CD4-positive, alpha-beta T cell treated with Interleukin-17A for 1 hour (primary cell): ENCODE measurements around the gene SSH2.
A peak's percentile ranks its signal among the peaks of the same experiment; 100 is the strongest.

ENCODE experiments used
- DNase-seq: peaks from one replicate; pipeline ENCODE4 v3.0.0-alpha.2; 2020

SSH2 gene

DNA sequence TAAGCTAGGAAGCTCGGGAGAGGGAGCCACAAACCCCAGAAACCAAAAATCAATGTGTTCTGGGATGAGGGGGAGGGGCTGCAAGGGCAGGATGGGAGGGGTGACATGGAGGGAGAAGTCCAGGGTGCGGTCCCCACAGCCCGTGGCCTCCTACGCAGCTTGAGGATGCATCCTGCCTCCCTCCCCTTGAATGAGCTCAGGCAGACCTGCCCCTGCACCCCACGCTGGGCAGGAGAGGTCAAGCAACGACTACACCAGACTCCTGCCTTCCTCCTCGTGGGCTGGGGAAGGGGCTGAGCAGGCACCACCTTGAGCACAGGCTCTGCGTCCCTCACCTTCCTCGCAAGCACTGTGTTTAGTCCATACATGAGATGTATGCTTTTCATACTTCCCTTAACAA is 333.2 kb downstream of the SSH2 start:
- no peak for DNase-seq

DNA sequence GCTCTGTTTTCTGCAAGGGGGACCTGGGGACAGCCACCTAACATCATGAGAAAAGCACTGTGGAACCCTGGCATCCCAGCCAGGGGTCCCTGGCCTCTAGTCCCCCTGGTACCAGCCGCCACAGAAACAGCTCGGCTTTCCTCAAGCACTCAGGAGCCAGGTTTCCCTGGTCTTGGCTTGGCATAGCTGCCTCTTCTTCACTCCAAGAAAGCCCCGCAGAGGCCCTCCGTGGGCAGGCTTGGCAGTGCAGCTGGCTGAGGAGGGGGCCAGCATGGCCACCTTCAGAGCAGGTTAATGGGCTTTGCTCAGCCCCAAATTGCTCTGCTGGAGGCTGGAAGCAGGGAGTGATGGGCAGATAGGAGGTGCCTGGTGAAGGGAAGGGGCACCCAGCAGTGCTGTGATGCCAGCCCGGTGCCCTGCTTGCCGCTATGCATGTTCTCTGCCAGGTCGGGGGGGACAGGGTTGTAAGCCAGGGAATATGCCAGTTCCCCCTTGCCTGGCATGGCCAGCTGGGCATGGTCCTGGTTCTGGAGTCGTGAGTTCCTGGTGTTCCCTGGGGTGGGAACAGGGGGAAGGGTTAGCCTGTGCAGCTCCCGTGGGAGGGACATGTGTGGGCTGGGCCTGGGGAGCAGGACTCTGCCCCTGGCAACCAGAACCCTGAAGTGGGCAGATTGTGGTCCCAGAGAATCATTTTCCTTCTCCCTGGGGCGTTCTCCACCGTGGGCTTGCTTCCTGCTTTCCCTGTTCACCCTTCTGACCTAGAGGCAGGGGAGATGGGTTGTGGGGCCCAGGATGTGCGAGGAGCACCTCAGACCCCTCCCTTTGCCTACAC is 333.9 kb downstream of the SSH2 start:
- no peak for DNase-seq

GRCh38 chr17:29595107-29595942 is 334.7 kb downstream of the SSH2 start:
- no peak for DNase-seq

DNA sequence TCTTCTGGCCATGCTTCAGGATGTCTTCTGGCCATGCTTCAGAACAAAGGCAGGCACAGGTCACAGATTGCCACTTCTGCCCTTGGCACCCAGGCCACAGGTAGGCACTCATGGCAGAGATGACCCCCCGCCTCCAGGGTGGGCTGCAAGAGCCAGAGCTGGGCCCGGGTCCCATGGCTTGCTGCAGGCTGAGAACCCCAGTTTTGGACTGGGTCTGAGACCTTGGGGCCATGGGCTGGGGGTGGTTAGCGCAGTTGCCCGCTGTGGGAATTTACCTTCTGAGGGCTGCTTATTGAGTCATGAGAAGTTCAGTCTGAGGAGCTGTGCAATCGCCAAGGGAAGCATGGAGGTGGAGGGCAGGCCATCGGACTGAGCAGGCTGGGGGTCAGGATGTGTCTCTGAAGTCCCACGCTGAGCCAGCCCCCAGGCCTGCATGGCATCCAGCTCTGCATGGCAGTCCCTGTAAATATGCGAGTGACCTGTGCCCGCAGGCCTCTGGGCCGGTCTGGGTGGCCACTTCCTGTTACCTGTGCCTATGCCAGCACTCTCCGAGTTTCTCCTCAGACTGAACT is 335.4 kb downstream of the SSH2 start:
- no peak for DNase-seq

- DNase-seq = peak; percentile 24
Observed at GRCh38 chr17:29593591-29594518, 336.2 kb downstream of the SSH2 start.

DNA sequence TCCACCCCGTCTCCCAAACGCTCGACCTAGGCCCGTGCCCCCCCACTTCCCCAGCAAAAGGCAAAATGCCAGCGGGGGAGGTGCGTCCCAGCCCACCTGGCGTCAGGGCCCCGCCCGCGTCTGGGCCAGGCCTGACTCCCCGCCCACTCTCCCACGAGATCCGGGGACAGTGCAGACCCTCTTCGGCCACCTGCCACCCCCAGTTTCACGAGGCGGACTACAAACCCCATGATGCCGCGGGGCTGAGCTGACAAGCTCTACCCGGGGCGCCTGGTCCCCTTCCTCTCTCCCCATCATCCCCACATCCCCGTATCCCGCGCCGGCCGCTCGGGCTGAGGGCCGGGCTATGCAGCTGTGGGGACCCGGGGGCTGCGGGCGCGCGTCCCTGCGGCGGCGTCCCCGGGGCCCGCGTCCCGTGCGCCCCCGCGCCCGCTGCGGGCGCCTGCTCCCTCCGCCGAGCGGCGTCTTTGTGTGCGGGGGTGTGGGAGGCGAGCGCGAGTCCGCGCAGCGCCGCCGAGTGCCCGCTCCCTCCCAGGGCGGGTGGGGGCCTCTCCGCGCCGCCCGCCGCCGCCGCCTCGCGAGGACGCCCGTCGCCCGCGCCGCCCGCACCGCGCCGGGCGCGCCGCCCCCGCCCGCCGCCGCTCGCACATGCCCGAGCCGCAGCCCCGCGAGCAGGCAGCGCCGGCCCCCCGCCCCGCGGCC is 337.0 kb downstream of the SSH2 start, which contains the start of gene ANKRD13B:
Gene ANKRD13B (plus strand): TSS at position 283 of the 702 bp plus-strand sequence. CDS start 490 bp downstream, outside the sequence.
- peak; percentile 41 for DNase-seq

- peak; percentile 81 for DNase-seq
Observed at GRCh38 chr17:29591737-29592608, 338.1 kb downstream of the SSH2 start.

DNA sequence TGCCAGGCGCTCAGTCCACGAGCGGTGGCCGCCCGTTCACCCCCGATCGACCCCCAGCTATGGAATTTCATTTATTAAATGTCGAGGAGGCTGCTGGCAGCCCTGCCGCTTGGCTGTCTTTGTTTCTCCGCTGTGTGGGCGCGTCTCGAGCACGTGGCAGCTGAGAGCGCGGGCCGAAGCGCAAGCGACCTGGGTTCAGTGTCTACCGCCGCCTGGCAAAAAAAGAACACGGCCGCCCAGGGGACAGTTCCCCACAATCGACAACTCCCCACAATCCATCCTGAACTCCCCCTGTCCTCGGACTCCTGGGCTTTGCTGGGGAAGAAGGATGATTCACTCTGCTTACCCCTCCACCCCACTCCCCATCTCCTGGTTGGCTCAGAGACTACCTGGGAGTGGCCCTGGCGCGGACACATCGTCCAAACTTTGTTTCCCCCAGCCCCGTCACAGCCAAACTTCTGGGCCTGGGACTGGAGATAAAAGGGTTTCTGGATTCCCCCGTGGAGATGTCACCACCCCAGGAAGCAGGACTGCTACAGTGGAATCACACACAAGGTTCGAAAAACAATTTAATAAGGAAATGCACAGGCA is 338.8 kb downstream of the SSH2 start:
- peak; percentile 29 for DNase-seq

DNA sequence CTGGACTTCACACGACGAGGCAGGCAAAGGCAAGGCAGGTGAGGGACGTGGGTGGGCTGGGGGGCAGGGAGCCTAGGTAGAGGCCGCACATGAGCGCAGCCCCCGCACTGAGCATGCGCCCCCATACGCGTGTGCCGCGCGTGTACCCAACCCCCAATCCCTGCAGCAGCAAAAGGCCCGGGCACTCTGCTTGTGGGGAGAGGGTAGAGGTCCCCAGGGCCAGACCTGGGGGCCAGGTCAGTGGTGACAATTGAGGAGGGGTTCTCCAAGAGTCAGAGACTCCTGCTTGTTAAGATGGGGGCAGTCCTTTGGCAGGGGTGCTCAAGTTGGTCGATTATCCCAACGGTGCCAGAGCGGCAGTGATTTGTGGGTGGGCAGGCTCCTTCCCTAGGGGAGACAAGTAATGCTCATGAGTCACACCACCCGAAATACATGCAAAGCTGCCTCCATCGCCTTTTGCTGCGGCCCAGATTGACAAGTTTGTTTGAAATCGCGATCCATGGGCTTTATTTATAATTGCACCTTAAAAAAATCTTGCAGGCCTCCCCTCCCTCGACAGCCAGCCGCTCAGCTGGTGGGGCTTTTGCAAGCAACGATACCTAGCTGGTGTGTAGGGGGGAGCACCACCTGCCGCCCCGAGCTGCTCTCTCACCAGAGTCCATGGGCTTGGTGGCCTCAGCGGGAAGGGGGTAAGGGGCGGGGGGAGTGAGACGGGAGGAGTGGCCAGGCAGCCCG is 339.4 kb downstream of the SSH2 start:
- DNase-seq = peak; percentile 25

DNA sequence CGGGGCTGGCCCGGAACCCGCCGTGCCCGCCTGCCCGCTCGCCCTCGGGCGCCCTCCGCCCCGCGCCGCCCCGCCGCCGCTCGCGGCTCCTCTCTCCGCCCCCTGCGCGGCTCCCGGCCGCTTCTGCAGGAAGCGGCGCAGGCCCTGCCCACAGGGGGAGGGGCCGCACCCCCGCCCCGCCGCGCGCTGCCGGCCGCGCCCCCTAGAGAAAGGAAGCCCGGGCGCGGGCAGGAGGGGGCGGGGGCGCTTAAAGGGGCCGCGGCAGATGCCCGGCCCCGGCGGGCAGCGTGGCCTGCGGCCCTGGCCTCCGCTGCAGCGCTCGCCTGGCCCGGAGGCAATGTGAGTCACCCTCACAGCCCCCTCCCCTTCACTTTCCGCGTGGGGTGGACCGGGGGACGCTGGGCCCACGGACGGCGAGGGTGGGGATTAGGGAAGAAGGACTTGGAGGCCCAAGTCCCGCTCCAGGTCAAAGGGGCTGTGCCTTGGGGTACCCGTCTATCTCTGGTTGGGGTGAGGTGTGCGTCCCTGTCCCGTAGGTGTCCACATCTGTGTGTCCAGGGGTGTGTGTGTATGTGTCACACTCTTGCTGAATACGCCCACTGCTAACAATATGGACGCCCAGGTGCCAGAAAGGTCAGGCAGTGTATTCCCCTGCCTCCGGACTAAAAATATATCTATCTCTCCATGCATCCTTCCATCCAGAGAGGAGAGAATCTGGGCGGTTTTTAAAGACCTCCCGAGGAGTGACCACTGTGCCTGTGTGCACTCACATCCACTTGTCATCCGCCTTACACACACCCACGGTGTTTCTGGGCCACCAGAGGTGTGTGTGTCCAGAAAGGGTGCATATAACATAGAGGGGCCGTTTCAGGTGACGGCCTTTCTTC is 340.3 kb downstream of the SSH2 start, which contains the start of gene GIT1:
Gene GIT1 (minus strand): TSS at position 125 of the 887 bp plus-strand sequence. CDS start 270 bp downstream, outside the sequence.
- peak; percentile 85 for DNase-seq

GRCh38 chr17:29588562-29589411 is 341.2 kb downstream of the SSH2 start:
- peak; percentile 54 for DNase-seq

DNA sequence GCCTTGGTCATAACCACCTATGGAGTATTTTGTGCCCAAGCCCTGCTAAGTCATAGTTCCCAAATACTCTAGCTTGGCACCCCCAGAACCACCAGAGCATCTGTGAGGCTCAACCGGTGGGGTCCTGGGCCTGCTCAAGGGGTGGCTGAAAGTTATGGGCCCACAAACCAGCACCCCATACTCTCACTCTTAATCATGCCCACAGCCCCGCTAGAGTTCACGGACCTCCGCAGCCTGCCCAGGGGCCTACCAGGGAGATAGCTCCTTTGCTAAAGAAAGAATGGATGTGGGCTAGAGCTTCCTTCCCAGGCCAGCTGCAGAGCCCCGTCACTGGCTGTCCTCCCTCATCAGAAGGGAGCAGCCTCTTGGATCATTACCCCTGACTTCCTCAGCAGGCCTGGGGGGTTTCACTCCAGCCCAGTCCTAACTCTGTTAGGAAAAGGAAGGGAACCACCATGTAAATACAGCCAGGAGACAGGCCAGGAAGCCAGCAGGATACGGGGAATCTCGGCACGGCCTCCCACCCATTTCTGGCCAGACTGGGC is 341.9 kb downstream of the SSH2 start:
- no peak for DNase-seq

DNA sequence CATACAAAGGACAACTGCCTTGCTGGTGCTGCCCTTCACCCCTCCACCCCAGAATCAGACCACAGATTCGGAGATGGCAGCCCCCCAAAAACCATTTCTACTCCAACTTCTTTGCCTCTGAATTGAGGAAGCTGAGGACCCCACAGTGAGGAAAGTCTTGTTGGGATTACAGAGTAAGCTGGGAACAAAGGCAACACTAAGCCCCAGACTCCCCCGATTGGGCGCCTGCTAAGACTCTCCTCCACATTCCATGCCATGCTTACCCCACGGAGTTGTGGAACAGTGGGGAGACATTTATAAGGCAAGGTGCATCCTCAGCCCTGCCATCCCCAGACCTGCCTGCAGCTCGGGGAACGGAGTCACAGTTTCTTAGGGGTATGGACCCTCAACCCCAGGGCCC is 342.4 kb downstream of the SSH2 start:
- no peak for DNase-seq

DNA sequence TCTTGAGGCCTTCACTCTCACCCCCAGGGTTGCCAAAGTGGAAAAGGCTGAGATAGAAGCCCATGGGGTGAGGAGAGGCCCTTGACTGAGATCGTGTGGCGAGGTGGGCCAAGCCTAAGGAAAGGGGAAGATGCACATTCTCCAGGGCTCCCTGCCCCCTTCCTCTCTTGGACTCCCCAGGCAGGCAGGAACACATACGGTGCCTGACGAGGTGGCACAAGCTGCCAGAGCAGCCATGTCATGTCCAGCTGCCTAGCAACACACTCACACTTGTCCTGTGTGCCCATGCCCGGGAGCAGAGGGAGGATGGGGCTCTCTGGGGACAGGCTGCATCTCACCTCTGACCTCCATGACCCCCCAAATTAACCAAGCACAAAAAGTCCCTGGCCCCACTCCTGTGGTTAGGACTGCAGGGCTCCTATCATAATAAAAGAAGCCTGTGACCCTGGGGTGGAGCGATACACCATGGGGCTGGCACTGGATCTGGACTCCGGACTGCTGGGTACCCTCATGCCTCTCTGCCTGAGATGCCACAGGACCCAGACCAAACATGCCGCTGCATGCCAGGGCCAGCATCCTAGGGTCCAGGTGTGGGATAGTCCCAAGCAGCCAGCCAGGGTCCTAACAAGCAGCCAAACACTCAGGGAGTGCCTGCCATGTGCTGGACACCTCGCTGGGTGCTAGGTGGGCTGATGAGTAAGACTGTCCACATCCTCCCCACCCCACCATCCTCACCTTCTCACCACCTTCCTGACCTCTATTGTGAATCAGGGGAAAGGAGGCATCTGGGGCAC is 343.2 kb downstream of the SSH2 start:
- no peak for DNase-seq

GRCh38 chr17:29585080-29585751 is 344.8 kb downstream of the SSH2 start:
- peak; percentile 48 for DNase-seq
